Nephron (organoid): ENCODE measurements around the gene OR5K4.

ENCODE experiments used
- H3K27ac Mint-ChIP-seq, 3 experiments: 2 replicates each; pipeline ENCODE4 v1.8.0; 2020; ENCODE audit warnings: mixed read lengths in 3 of 3, mild to moderate bottlenecking in 2 of 3, moderate library complexity in 1 of 3
- H3K27me3 Mint-ChIP-seq: 2 replicates; pipeline ENCODE4 v1.8.0; 2021; ENCODE audit warnings: low read depth, mild to moderate bottlenecking, moderate library complexity, mixed read lengths
- H3K36me3 Mint-ChIP-seq: 2 replicates; pipeline ENCODE4 v1.8.0; 2020; ENCODE audit warnings: low read depth, mixed read lengths
- H3K4me1 Mint-ChIP-seq: 2 replicates; pipeline ENCODE4 v1.8.0; 2020; ENCODE audit warnings: mixed read lengths
- H3K4me3 Mint-ChIP-seq, 3 experiments: 2 replicates each; pipeline ENCODE4 v1.8.0; 2020; ENCODE audit warnings: mild to moderate bottlenecking in 3 of 3, mixed read lengths in 3 of 3, moderate library complexity in 2 of 3
- H3K9me3 Mint-ChIP-seq: 2 replicates; pipeline ENCODE4 v1.8.0; 2020; ENCODE audit warnings: mixed read lengths
- TF ChIP-seq, protein P1 (sequence below), 3 experiments: fragments of 200-600 bp; sonication (generic); IDR thresholded peaks; one replicate each; pipeline ENCODE4 v1.5.0; 2021; ENCODE audit warnings: antibody characterized with exemption in 3 of 3; ENCODE audit not compliant: unreplicated experiment in 3 of 3

OR5K4 gene

DNA sequence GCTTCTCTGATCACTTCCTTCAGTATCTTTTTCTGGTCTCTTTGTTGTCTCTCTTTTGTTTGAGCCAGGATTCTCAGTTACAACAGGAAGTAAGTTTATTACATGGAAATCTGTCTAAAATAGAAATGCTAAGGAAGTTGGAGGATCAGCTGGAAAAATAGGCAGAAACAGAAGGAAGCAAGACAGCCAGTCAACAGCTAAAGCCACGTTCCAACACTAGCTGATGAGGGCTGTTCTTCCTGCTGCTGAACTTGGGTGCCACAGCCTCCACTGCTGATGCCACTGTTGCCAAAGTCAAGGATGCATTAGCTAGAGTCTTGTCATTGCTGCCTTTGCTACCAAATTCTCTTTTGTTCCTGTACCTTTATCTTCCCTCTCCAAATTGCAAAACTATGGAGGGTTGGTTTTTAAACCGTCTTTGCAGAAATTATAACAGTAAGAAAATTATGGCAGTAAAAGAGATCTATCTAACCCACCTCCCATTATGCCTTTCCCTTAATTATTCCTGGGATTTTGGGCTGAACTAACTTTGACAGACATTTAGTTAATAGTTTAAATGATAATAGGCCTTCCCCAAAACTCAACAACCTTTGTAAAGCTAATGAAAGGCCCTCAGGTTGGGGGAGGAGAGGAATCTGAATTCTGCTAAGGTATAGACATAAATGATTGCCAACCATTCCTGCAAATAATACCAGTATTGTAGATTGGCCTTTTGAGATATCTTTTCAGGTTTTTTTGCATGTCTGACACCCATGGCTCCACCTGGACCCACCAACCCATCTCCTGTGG lies 27.4 kb upstream of the OR5K4 start:
- H3K4me1 Mint-ChIP-seq: no peaks in the 10 kb centered on the region
- peaks cover under 1% of the 10 kb centered on the region for H3K27me3 Mint-ChIP-seq
- TF ChIP-seq, protein P1, sequence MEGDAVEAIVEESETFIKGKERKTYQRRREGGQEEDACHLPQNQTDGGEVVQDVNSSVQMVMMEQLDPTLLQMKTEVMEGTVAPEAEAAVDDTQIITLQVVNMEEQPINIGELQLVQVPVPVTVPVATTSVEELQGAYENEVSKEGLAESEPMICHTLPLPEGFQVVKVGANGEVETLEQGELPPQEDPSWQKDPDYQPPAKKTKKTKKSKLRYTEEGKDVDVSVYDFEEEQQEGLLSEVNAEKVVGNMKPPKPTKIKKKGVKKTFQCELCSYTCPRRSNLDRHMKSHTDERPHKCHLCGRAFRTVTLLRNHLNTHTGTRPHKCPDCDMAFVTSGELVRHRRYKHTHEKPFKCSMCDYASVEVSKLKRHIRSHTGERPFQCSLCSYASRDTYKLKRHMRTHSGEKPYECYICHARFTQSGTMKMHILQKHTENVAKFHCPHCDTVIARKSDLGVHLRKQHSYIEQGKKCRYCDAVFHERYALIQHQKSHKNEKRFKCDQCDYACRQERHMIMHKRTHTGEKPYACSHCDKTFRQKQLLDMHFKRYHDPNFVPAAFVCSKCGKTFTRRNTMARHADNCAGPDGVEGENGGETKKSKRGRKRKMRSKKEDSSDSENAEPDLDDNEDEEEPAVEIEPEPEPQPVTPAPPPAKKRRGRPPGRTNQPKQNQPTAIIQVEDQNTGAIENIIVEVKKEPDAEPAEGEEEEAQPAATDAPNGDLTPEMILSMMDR (IDR thresholded peaks at IDR 0.05; ENCODE audit: unreplicated experiment in 3 of 3): no peak
- H3K9me3 Mint-ChIP-seq: no peaks in the 10 kb centered on the region
- no peak overlapping the region for H3K4me3 Mint-ChIP-seq
- peak overlapping the region in 1 of 3 experiments; percentile 11 for H3K27ac Mint-ChIP-seq
- H3K36me3 Mint-ChIP-seq: no peaks in the 10 kb centered on the region

DNA sequence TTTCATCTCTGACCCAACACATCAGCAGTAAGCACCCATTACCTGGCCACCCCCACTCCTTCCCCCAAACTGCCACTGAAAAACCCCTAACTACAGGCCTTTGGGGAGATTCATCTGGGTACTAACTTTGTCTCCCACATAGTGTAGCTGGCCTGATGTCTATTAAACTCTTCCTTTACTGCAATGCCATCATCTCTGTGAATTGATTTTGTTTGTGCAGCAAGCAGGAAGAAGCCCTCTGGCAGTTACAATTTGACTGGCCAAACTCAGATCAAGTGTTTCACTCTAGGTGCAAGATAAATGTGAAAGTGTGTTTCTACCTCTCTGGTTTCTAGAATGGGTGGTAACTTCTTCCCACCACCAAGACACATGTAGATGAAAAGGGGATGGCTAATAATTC lies 26.7 kb upstream of the OR5K4 start:
- no peaks in the 10 kb centered on the region for H3K36me3 Mint-ChIP-seq
- TF ChIP-seq, protein P1 (IDR thresholded peaks at IDR 0.05; ENCODE audit: unreplicated experiment in 3 of 3): no peak
- H3K9me3 Mint-ChIP-seq: no peaks in the 10 kb centered on the region
- peaks cover 4% of the 10 kb centered on the region for H3K27me3 Mint-ChIP-seq
- no peak overlapping the region for H3K4me3 Mint-ChIP-seq
- no peaks in the 10 kb centered on the region for H3K4me1 Mint-ChIP-seq
- H3K27ac Mint-ChIP-seq: no peak overlapping the region

DNA sequence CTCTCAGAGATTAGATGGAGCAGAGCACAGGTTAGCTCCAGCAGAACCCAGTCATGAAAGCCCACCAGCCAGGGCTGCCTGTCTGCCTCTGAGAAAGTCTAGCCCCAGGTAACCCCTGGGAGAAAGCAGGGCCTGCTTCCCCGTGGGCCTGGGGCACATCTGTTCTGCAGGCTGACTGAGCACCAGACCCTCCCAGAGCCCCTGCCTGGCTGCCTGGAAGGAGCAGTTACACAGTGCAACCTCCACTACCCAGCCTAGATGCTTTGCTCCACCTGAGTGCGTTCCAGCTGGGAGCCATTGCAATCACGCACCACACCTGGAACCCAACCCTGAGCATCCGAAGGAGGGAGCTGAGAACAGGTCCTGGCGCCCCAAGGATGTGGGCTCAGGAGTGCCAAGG lies 24.7 kb upstream of the OR5K4 start:
- H3K27ac Mint-ChIP-seq: no peak overlapping the region
- no peak overlapping the region for H3K4me3 Mint-ChIP-seq
- H3K9me3 Mint-ChIP-seq: no peaks in the 10 kb centered on the region
- no peaks in the 10 kb centered on the region for H3K36me3 Mint-ChIP-seq
- TF ChIP-seq, protein P1 (IDR thresholded peaks at IDR 0.05; ENCODE audit: unreplicated experiment in 3 of 3): no peak
- H3K4me1 Mint-ChIP-seq: no peaks in the 10 kb centered on the region
- H3K27me3 Mint-ChIP-seq: peaks cover 4% of the 10 kb centered on the region

DNA sequence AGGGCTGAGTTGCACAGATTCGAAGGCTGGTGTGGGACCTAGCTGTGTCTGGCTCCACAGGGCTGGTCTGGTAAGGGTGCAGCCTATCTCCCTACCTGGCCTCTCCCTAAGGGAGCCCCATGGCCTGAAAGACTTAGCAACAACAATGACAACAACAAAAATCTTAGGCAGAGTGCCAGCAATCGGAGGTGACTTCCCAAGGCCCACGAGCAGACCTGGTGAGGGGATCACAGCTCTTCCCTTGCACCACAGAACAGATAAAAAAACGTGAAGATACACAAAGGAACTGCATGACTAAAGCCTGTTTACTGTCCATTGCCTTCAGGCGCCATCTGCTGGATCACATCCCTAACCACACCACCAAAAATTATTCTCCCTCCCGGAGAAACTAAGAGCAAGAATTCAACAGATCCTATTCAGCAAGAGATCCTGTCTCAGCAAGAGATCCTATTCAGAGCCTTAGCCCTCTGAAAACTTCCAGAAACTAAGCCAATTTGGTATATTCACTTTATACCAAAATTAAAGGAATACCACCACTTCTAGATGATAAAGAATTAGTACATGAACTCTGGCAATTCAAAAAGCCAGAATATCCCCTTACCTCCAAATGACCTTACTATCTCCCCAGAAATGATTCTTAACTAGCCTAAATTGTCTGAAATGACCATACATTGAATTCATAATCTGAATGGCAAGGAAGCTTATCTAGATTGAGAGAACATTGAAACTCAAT lies 24.1 kb upstream of the OR5K4 start:
- Mint-ChIP-seq H3K9me3 (no peaks in the 10 kb centered on the region), H3K27me3 (peaks cover 4% of the 10 kb centered on the region), H3K36me3 (no peaks in the 10 kb centered on the region), H3K4me1 (no peaks in the 10 kb centered on the region), H3K4me3 (no peak overlapping the region), H3K27ac (no peak overlapping the region)
- TF ChIP-seq, protein P1 (IDR thresholded peaks at IDR 0.05; ENCODE audit: unreplicated experiment in 3 of 3): peak; percentile 66 to 76 (median 70)

DNA sequence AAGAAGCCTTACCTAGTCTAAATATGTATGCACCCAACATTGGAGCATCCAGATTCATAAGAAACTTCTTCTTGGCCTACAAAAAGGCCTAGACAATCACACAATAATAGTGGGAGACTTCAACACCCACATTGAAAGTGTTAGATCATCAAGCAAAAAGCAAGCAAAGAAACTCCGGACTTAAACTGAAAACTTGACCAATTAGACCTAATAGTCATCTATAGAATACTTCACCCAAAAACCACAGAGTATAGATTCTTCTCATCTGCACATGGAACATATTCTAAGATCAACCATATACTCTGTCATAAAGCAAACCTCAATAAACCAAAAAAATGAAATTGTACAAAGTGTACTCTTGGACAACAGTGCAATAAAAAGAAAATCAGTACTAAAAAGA lies 22.3 kb upstream of the OR5K4 start:
- Mint-ChIP-seq H3K4me3 (no peak overlapping the region), H3K36me3 (no peaks in the 10 kb centered on the region), H3K27me3 (peaks cover 4% of the 10 kb centered on the region), H3K27ac (no peak overlapping the region), H3K9me3 (no peaks in the 10 kb centered on the region), H3K4me1 (no peaks in the 10 kb centered on the region)
- TF ChIP-seq, protein P1 (IDR thresholded peaks at IDR 0.05; ENCODE audit: unreplicated experiment in 3 of 3): no peak
